H1 (cell line): ENCODE results near the gene GNG12. TPM values are rescaled to one million over a fixed set of nuclear protein-coding genes. Genes with fewer than 3 reads are reported as not detected.

ENCODE experiments used
- ATF2 ChIP-seq: IDR thresholded peaks from 2 replicates; pipeline ENCODE4 v1.6.1; 2012; ENCODE audit warnings: low read length, inconsistent platforms
- BRCA1 ChIP-seq: IDR thresholded peaks from 2 replicates; pipeline ENCODE4 v1.6.1; 2012; ENCODE audit warnings: low read depth, low read length, improper control_type of control experiment
- CHD7 ChIP-seq: fragments of 300-600 bp; sonication (generic); IDR thresholded peaks from 2 replicates; pipeline ENCODE4 v1.7.1; 2012; ENCODE audit warnings: low read length, moderate library complexity, mild to moderate bottlenecking, inconsistent platforms; ENCODE audit not compliant: insufficient replicate concordance
- polyA plus RNA-seq, 7 experiments: library from polyadenylated mRNA; depleted of rRNA in 3 of 7; stranded (reverse) in 5 of 7; unstranded in 2 of 7; fragments of >200 nt in 5 of 7; fragments of 200-250 nt in 2 of 7; gene quantifications; 1 replicate in 5 of 7; 2 replicates in 1 of 7; 4 replicates in 1 of 7; pipeline versions ENCODE4 v1.2.1 to v1.2.3, GENCODE V29; 2011 to 2013; ENCODE audit warnings: missing spikeins in 2 of 7, mixed read lengths in 2 of 7
- total RNA-seq: library from RNA; stranded (reverse); fragmentation: NEBNext Ultra II Directional; extraction: Animal tissue kit (Norgen Biotek cat#: 25700); gene quantifications from 2 replicates; pipeline ENCODE4 v1.2.1, GENCODE V29; 2021

The GNG12 gene
- total and polyA plus RNA-seq, 2 of the 8 experiments (the other 6 are each of a cell fraction or from before 2014, with no cell fraction given) = 11.4 to 35.8 TPM

GRCh38 chr1:67821263-67821662 lies 12.0 kb downstream of the GNG12 start (continued):
- TF ChIP-seq CHD7 (no peak), BRCA1 (no peak), ATF2 (no peak)
- TF ChIP-seq, all 59 proteins: peak for 0
